H1 (cell line): ENCODE measurements around the gene FAM228A. TPM values are rescaled to one million over a fixed set of nuclear protein-coding genes. Genes with fewer than 3 reads are reported as not detected.

Source experiments
- CHD7 ChIP-seq: fragments of 300-600 bp; sonication (generic); IDR thresholded peaks from 2 replicates; pipeline ENCODE4 v1.7.1; 2012; ENCODE audit warnings: low read length, moderate library complexity, mild to moderate bottlenecking, inconsistent platforms; ENCODE audit not compliant: insufficient replicate concordance
- polyA plus RNA-seq, 7 experiments: library from polyadenylated mRNA; depleted of rRNA in 3 of 7; stranded (reverse) in 5 of 7; unstranded in 2 of 7; fragments of >200 nt in 5 of 7; fragments of 200-250 nt in 2 of 7; gene quantifications; 1 replicate in 5 of 7; 2 replicates in 1 of 7; 4 replicates in 1 of 7; pipeline versions ENCODE4 v1.2.1 to v1.2.3, GENCODE V29; 2011 to 2013; ENCODE audit warnings: missing spikeins in 2 of 7, mixed read lengths in 2 of 7
- total RNA-seq: library from RNA; stranded (reverse); fragmentation: NEBNext Ultra II Directional; extraction: Animal tissue kit (Norgen Biotek cat#: 25700); gene quantifications from 2 replicates; pipeline ENCODE4 v1.2.1, GENCODE V29; 2021

FAM228A gene
- total and polyA plus RNA-seq, 2 of the 8 experiments (the other 6 are each of a cell fraction or from before 2014, with no cell fraction given): not detected

GRCh38 chr2:24179683-24180082 lies 4.8 kb downstream of the FAM228A start (continued):
- no peak for TF ChIP-seq CHD7
- TF ChIP-seq, all 59 proteins: peak for 0
